Measurements from ENCODE around the gene ULBP2.

DNA sequence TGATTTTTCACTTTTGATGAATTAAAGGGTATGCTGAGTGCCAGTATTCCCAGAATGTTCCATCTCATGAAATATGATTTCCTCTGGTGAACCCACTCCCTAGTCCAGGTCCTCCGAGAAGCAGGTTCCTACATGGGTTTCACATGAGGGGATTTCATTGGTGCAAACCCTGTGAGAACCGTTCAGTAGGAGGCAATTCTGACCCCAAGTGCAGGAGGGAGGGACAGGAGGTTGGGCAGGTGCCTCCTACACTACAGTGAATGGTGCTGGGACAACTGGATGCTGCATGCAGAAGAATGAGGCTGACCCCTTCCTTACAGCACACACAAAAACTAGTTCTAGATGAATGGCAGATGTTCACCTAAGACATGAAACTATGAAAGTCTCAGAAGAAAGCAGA is 5.1 kb upstream of the ULBP2 start:
- TF ChIP-seq, protein P1, sequence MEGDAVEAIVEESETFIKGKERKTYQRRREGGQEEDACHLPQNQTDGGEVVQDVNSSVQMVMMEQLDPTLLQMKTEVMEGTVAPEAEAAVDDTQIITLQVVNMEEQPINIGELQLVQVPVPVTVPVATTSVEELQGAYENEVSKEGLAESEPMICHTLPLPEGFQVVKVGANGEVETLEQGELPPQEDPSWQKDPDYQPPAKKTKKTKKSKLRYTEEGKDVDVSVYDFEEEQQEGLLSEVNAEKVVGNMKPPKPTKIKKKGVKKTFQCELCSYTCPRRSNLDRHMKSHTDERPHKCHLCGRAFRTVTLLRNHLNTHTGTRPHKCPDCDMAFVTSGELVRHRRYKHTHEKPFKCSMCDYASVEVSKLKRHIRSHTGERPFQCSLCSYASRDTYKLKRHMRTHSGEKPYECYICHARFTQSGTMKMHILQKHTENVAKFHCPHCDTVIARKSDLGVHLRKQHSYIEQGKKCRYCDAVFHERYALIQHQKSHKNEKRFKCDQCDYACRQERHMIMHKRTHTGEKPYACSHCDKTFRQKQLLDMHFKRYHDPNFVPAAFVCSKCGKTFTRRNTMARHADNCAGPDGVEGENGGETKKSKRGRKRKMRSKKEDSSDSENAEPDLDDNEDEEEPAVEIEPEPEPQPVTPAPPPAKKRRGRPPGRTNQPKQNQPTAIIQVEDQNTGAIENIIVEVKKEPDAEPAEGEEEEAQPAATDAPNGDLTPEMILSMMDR (conservative IDR thresholded peaks at IDR 0.05 in 1 of 2, IDR thresholded peaks at IDR 0.05 in 1 of 2; ENCODE audit: extremely low read depth in 1 of 2, insufficient read depth in 1 of 2, low read depth in 1 of 2, low read length in 2 of 2), result no peak
- no peak for TF ChIP-seq EZH2 (IDR thresholded peaks at IDR 0.05; ENCODE audit: borderline replicate concordance, low read length)
